Measurements from ENCODE around the gene GPR26. TPM values are rescaled to one million over a fixed set of nuclear protein-coding genes. Genes with fewer than 3 reads are reported as not detected.
A peak's percentile ranks its signal among the peaks of the same experiment; 100 is the strongest.

GPR26 gene
- total and polyA plus RNA-seq, 2 experiments from 2014 or later = not detected

- in situ Hi-C loops (cut with MboI) = no loop called here
- Histone ChIP-seq H3K9me3 (ENCODE audit: low read depth) (no peaks in the 10 kb centered on the region), H3K9ac (no peak overlapping the region), H3K4me3 (no peak overlapping the region), H3F3A (ENCODE audit: insufficient read depth) (peaks cover 34% of the 10 kb centered on the region), H4K20me1 (ENCODE audit: insufficient read depth) (no peaks in the 10 kb centered on the region), H3K27ac (no peak overlapping the region), H2AFZ (no peak overlapping the region), H3K4me1 (ENCODE audit: insufficient read depth) (peaks cover 28% of the 10 kb centered on the region), H3K36me3 (ENCODE audit: low read depth) (no peaks in the 10 kb centered on the region), H3K4me2 (ENCODE audit: unreplicated experiment) (no peak overlapping the region), H3K79me2 (ENCODE audit: insufficient read depth) (no peaks in the 10 kb centered on the region), H3K27me3 (replicated peaks; ENCODE audit: insufficient read depth) (no peaks in the 10 kb centered on the region), H3K9me2 (ENCODE audit: insufficient read depth) (no peaks in the 10 kb centered on the region)
- TF ChIP-seq EZH2 (IDR thresholded peaks at IDR 0.05; ENCODE audit: insufficient read depth, poor library complexity, severe bottlenecking) (no peak), EZH2phosphoT487 (IDR thresholded peaks at IDR 0.05; ENCODE audit: insufficient read depth, low read depth) (no peak)
- DNase-seq = no peak
- 28 to 39% methylated on average over 5 of the region's 5 CpGs for WGBS, 2 experiments (ENCODE audit: low coverage in 1 of 2, low lambda C conversion rate in 2 of 2, missing lambda C conversion rate in 2 of 2)
These were observed 32.5 kb upstream of the GPR26 start for GRCh38 chr10:123633636-123634035.

- Histone ChIP-seq H3K4me2 (ENCODE audit: unreplicated experiment) (no peak overlapping the region), H4K20me1 (ENCODE audit: insufficient read depth) (no peaks in the 10 kb centered on the region), H3K9me3 (ENCODE audit: low read depth) (no peaks in the 10 kb centered on the region), H3K27ac (no peak overlapping the region), H3K36me3 (ENCODE audit: low read depth) (no peaks in the 10 kb centered on the region), H3K79me2 (ENCODE audit: insufficient read depth) (no peaks in the 10 kb centered on the region), H3K9ac (no peak overlapping the region), H3K27me3 (replicated peaks; ENCODE audit: insufficient read depth) (no peaks in the 10 kb centered on the region), H3K9me2 (ENCODE audit: insufficient read depth) (no peaks in the 10 kb centered on the region), H3F3A (ENCODE audit: insufficient read depth) (peaks cover 35% of the 10 kb centered on the region), H2AFZ (no peak overlapping the region), H3K4me1 (ENCODE audit: insufficient read depth) (peaks cover 28% of the 10 kb centered on the region), H3K4me3 (no peak overlapping the region)
- 68 to 75% methylated on average over 6 of the region's 6 CpGs for WGBS, 2 experiments (ENCODE audit: low coverage in 1 of 2, low lambda C conversion rate in 2 of 2, missing lambda C conversion rate in 2 of 2)
- in situ Hi-C loops (cut with MboI) = no loop called here
- no peak for TF ChIP-seq EZH2 (IDR thresholded peaks at IDR 0.05; ENCODE audit: insufficient read depth, poor library complexity, severe bottlenecking)
- TF ChIP-seq EZH2phosphoT487 (IDR thresholded peaks at IDR 0.05; ENCODE audit: insufficient read depth, low read depth) = no peak
- no peak for DNase-seq
These were observed 31.9 kb upstream of the GPR26 start for GRCh38 chr10:123634221-123634620.

- H3K27me3 ChIP-seq (replicated peaks; ENCODE audit: insufficient read depth) = no peaks in the 10 kb centered on the region
- no peaks in the 10 kb centered on the region for H3K79me2 ChIP-seq (ENCODE audit: insufficient read depth)
- H2AFZ ChIP-seq = no peak overlapping the region
- H4K20me1 ChIP-seq (ENCODE audit: insufficient read depth) = no peaks in the 10 kb centered on the region
- no peak overlapping the region for H3K4me3 ChIP-seq
- no peaks in the 10 kb centered on the region for H3K36me3 ChIP-seq (ENCODE audit: low read depth)
- H3K4me2 ChIP-seq (ENCODE audit: unreplicated experiment) = no peak overlapping the region
- H3K27ac ChIP-seq = no peak overlapping the region
- no peaks in the 10 kb centered on the region for H3K9me2 ChIP-seq (ENCODE audit: insufficient read depth)
- no peak overlapping the region for H3K9ac ChIP-seq
- no peak for TF ChIP-seq EZH2 (IDR thresholded peaks at IDR 0.05; ENCODE audit: insufficient read depth, poor library complexity, severe bottlenecking)
- no peak for TF ChIP-seq EZH2phosphoT487 (IDR thresholded peaks at IDR 0.05; ENCODE audit: insufficient read depth, low read depth)
- WGBS, 2 experiments (ENCODE audit: low coverage in 1 of 2, low lambda C conversion rate in 2 of 2, missing lambda C conversion rate in 2 of 2) = 56 to 64% methylated on average over 5 of the region's 5 CpGs
- peaks cover 34% of the 10 kb centered on the region for H3K4me1 ChIP-seq (ENCODE audit: insufficient read depth)
- H3K9me3 ChIP-seq (ENCODE audit: low read depth) = no peaks in the 10 kb centered on the region
- in situ Hi-C loops (cut with MboI) = no loop called here
- H3F3A ChIP-seq (ENCODE audit: insufficient read depth) = peaks cover 35% of the 10 kb centered on the region
- DNase-seq = no peak
These were observed 31.0 kb upstream of the GPR26 start for GRCh38 chr10:123635131-123635530.

GRCh38 chr10:123635745-123636144 lies 30.4 kb upstream of the GPR26 start:
- Histone ChIP-seq H3K79me2 (ENCODE audit: insufficient read depth) (no peaks in the 10 kb centered on the region), H3K27ac (no peak overlapping the region), H3F3A (ENCODE audit: insufficient read depth) (peaks cover 39% of the 10 kb centered on the region), H3K36me3 (ENCODE audit: low read depth) (no peaks in the 10 kb centered on the region), H2AFZ (no peak overlapping the region), H3K9ac (no peak overlapping the region), H3K9me3 (ENCODE audit: low read depth) (no peaks in the 10 kb centered on the region), H3K4me1 (ENCODE audit: insufficient read depth) (peaks cover 37% of the 10 kb centered on the region), H4K20me1 (ENCODE audit: insufficient read depth) (no peaks in the 10 kb centered on the region), H3K27me3 (replicated peaks; ENCODE audit: insufficient read depth) (no peaks in the 10 kb centered on the region), H3K4me2 (ENCODE audit: unreplicated experiment) (no peak overlapping the region), H3K9me2 (ENCODE audit: insufficient read depth) (no peaks in the 10 kb centered on the region), H3K4me3 (no peak overlapping the region)
- TF ChIP-seq EZH2 (IDR thresholded peaks at IDR 0.05; ENCODE audit: insufficient read depth, poor library complexity, severe bottlenecking) = no peak
- TF ChIP-seq EZH2phosphoT487 (IDR thresholded peaks at IDR 0.05; ENCODE audit: insufficient read depth, low read depth) = no peak
- peak; percentile 16 for DNase-seq
- in situ Hi-C loops (cut with MboI) = no loop called here
- WGBS, 2 experiments (ENCODE audit: low coverage in 1 of 2, low lambda C conversion rate in 2 of 2, missing lambda C conversion rate in 2 of 2) = 11% methylated on average over 2 of the region's 2 CpGs

Measured in GM23248 (cell line).